A549 (cell line): Measurements from ENCODE around the gene RNF41.

ENCODE experiments used
- CBX2 ChIP-seq: fragments of 200-600 bp; sonication (generic); IDR thresholded peaks from 2 replicates; pipeline ENCODE4 v1.6.1; 2016; ENCODE audit warnings: low read depth, mild to moderate bottlenecking, borderline replicate concordance
- CHD4 ChIP-seq: fragments of 200-600 bp; sonication (generic); IDR thresholded peaks from 2 replicates; pipeline ENCODE4 v1.6.1; 2016; ENCODE audit warnings: antibody characterized with exemption, mild to moderate bottlenecking, borderline replicate concordance
- MAX ChIP-seq: IDR thresholded peaks from 2 replicates; pipeline ENCODE4 v1.6.1; 2012
- MYC ChIP-seq: IDR thresholded peaks from 2 replicates; pipeline ENCODE4 v1.6.1; 2012; ENCODE audit warnings: mild to moderate bottlenecking, inconsistent platforms, low read length, improper control_type of control experiment, borderline replicate concordance
- PHF8 ChIP-seq: fragments of 200-600 bp; sonication (generic); IDR thresholded peaks from 2 replicates; pipeline ENCODE4 v1.6.1; 2016; ENCODE audit warnings: low read depth, mild to moderate bottlenecking, antibody characterized with exemption, moderate library complexity, borderline replicate concordance
- POLR2A ChIP-seq: IDR thresholded peaks from 2 replicates; pipeline ENCODE4 v1.6.1; 2012; ENCODE audit warnings: mild to moderate bottlenecking, low read length
- RAD21 ChIP-seq, 2 experiments: fragments of >200 bp in 1 of 2; sonication (Bioruptor Twin) in 1 of 2; formaldehyde crosslinking in 1 of 2; IDR thresholded peaks in 1 of 2; conservative IDR thresholded peaks in 1 of 2; 2 replicates in 1 of 2; 3 replicates in 1 of 2; pipeline ENCODE4 v1.6.1; 2012 to 2018; ENCODE audit warnings: inconsistent platforms in 1 of 2
- RCOR1 ChIP-seq: fragments of 150-350 bp; IDR thresholded peaks from 2 replicates; pipeline ENCODE4 v1.6.1; 2014; ENCODE audit warnings: antibody characterized with exemption, low read length, low read depth
- TF ChIP-seq, protein P1 (sequence below): fragments of >200 bp; sonication (Bioruptor Twin); formaldehyde crosslinking; IDR thresholded peaks from 3 replicates; pipeline ENCODE4 v1.5.1; 2016
- TF ChIP-seq, protein P2 (sequence below): fragments of 250-450 bp; sonication (Bioruptor Pico); IDR thresholded peaks from 2 replicates; pipeline ENCODE4 v1.5.0; 2021; ENCODE audit warnings: mild to moderate bottlenecking, moderate library complexity, borderline replicate concordance

GRCh38 chr12:56266693-56267442 is 45.1 kb upstream of the RNF41 start, which contains the start of gene COQ10A:
- TF ChIP-seq RCOR1 = no peak
- TF ChIP-seq, protein P1, sequence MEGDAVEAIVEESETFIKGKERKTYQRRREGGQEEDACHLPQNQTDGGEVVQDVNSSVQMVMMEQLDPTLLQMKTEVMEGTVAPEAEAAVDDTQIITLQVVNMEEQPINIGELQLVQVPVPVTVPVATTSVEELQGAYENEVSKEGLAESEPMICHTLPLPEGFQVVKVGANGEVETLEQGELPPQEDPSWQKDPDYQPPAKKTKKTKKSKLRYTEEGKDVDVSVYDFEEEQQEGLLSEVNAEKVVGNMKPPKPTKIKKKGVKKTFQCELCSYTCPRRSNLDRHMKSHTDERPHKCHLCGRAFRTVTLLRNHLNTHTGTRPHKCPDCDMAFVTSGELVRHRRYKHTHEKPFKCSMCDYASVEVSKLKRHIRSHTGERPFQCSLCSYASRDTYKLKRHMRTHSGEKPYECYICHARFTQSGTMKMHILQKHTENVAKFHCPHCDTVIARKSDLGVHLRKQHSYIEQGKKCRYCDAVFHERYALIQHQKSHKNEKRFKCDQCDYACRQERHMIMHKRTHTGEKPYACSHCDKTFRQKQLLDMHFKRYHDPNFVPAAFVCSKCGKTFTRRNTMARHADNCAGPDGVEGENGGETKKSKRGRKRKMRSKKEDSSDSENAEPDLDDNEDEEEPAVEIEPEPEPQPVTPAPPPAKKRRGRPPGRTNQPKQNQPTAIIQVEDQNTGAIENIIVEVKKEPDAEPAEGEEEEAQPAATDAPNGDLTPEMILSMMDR = peak; percentile 51
- TF ChIP-seq MYC = no peak; the same call in 1 of the 2 replicates
- TF ChIP-seq CHD4 = no peak
- peak; percentile 84 for TF ChIP-seq MAX
- peak; percentile 36 to 42; a peak in 3 of 5 replicates for TF ChIP-seq RAD21 (conservative IDR thresholded peaks at IDR 0.05 in 1 of 2, IDR thresholded peaks at IDR 0.05 in 1 of 2)
- no peak for TF ChIP-seq CBX2
- TF ChIP-seq, protein P2, sequence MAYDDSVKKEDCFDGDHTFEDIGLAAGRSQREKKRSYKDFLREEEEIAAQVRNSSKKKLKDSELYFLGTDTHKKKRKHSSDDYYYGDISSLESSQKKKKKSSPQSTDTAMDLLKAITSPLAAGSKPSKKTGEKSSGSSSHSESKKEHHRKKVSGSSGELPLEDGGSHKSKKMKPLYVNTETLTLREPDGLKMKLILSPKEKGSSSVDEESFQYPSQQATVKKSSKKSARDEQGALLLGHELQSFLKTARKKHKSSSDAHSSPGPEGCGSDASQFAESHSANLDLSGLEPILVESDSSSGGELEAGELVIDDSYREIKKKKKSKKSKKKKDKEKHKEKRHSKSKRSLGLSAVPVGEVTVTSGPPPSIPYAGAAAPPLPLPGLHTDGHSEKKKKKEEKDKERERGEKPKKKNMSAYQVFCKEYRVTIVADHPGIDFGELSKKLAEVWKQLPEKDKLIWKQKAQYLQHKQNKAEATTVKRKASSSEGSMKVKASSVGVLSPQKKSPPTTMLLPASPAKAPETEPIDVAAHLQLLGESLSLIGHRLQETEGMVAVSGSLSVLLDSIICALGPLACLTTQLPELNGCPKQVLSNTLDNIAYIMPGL = peak; percentile 44; the same call in 1 of the 2 replicates
- peak; percentile 96 for TF ChIP-seq POLR2A
- TF ChIP-seq PHF8 = peak; percentile 95
